HepG2 (cell line): Measurements from ENCODE around the gene WDR3. TPM values are rescaled to one million over a fixed set of nuclear protein-coding genes. Genes with fewer than 3 reads are reported as not detected.

Source experiments
- ATAC-seq: fragments of 200-7000 bp; cut with Tn5 transposase; 3 replicates; pipeline ENCODE4 v1.9.1; 2020; ENCODE audit warnings: mild to moderate bottlenecking, moderate library complexity
- Bru-seq: library from RNA; stranded (reverse); fragments of 400-500 nt; gene quantifications from one replicate; lab custom pipeline; 2021; lab: Mats Ljungman, UMichigan
- BruChase-seq, 2 experiments: library from RNA; stranded (reverse); fragments of 400-500 nt; gene quantifications; one replicate each; lab custom pipeline; 2021; lab: Mats Ljungman, UMichigan
- BruUV-seq: library from RNA; stranded (reverse); fragments of 400-500 nt; replicated peaks from 2 replicates; lab custom pipeline; 2021; lab: Mats Ljungman, UMichigan
- CTCF ChIA-PET: fragments of 300-600 bp; formaldehyde crosslinking; extraction: SDS; loops from one replicate; lab custom pipeline; 2021; ENCODE audit warnings: low total read pairs, inconsistent platforms, low intra/inter-chr PET ratio; lab: Yijun Ruan, JAX
- POLR2A ChIA-PET: fragments of 350-600 bp; sonication (Branson Sonifier 250); formaldehyde crosslinking; loops from one replicate; lab custom pipeline; 2020; ENCODE audit warnings: antibody characterized with exemption, inconsistent platforms; lab: Yijun Ruan, JAX
- DNase-seq: peaks from one replicate; pipeline ENCODE4 v3.0.0-alpha.2; 2015; ENCODE audit warnings: low spot score
- FAIRE-seq: peaks from 3 replicates; lab custom pipeline; 2011; peaks lifted over from hg19 to GRCh38; lab: Jason Lieb, UNC
- H2AFZ ChIP-seq: one replicate; pipeline ENCODE4 v1.6.1; 2011; ENCODE audit warnings: low read length, inconsistent platforms
- H3K27ac ChIP-seq: fragments of 300-600 bp; 3 replicates; pipeline ENCODE4 v1.8.0; 2011; ENCODE audit warnings: mixed run types, mild to moderate bottlenecking, mixed read lengths, low read length, inconsistent platforms; ENCODE audit not compliant: insufficient read depth; ENCODE audit errors: extremely low read length
- H3K27me3 ChIP-seq, 2 experiments: fragments of 200-600 bp in 1 of 2; 2 replicates in 1 of 2; 3 replicates in 1 of 2; pipeline versions ENCODE4 v1.6.0 to v1.8.0; 2011; ENCODE audit warnings: low read length in 2 of 2, mild to moderate bottlenecking in 2 of 2, moderate library complexity in 2 of 2, inconsistent platforms in 1 of 2; ENCODE audit not compliant: insufficient read depth in 2 of 2, control insufficient read depth in 1 of 2
- H3K36me3 ChIP-seq, 2 experiments: fragments of 200-600 bp in 1 of 2; replicated peaks in 1 of 2; 2 replicates in 1 of 2; 3 replicates in 1 of 2; pipeline versions ENCODE4 v1.5.1 to v1.8.0; 2011; ENCODE audit warnings: low read length in 2 of 2, inconsistent platforms in 1 of 2; ENCODE audit not compliant: insufficient read depth in 2 of 2, control insufficient read depth in 1 of 2
- H3K4me1 ChIP-seq: 2 replicates; pipeline ENCODE4 v1.5.1; 2012; ENCODE audit warnings: low read length, inconsistent platforms; ENCODE audit not compliant: insufficient read depth
- H3K4me2 ChIP-seq: 2 replicates; pipeline ENCODE4 v1.6.0; 2011; ENCODE audit warnings: low read depth, low read length, inconsistent platforms
- H3K4me3 ChIP-seq, 3 experiments: fragments of 200-600 bp in 1 of 3; sonication (generic), shearing (Covaris generic) in 1 of 3; replicated peaks in 1 of 3; 2 replicates each; pipeline ENCODE4 v1.5.1; 2011 to 2016; ENCODE audit warnings: low read length in 3 of 3, inconsistent platforms in 2 of 3, low read depth in 2 of 3, mild to moderate bottlenecking in 2 of 3, control low read depth in 1 of 3, mixed read lengths in 1 of 3; ENCODE audit not compliant: insufficient read depth in 1 of 3
- H3K79me2 ChIP-seq: one replicate; pipeline ENCODE4 v1.6.1; 2011; ENCODE audit warnings: low read length, inconsistent platforms; ENCODE audit not compliant: insufficient read depth
- H3K9ac ChIP-seq: 2 replicates; pipeline ENCODE4 v1.6.0; 2011; ENCODE audit warnings: mild to moderate bottlenecking, low read depth, low read length, inconsistent platforms; ENCODE audit not compliant: insufficient read depth
- H3K9me3 ChIP-seq: 2 replicates; pipeline ENCODE4 v1.5.1; 2012; ENCODE audit warnings: mild to moderate bottlenecking, low read length
- H4K20me1 ChIP-seq: 2 replicates; pipeline ENCODE4 v1.6.0; 2011; ENCODE audit warnings: inconsistent platforms, mild to moderate bottlenecking, low read length, moderate library complexity; ENCODE audit not compliant: insufficient read depth
- AHR ChIP-seq: IDR thresholded peaks from 2 replicates; pipeline ENCODE4 v1.6.1; 2018; ENCODE audit warnings: missing genetic modification reagents, missing compliant biosample characterization
- GLI4 ChIP-seq: sonication (generic); formaldehyde crosslinking; IDR thresholded peaks from 2 replicates; pipeline ENCODE4 v1.5.1; 2020; ENCODE audit warnings: missing genetic modification reagents, mild to moderate bottlenecking, moderate library complexity, borderline replicate concordance
- KLF15 ChIP-seq: sonication (generic); formaldehyde crosslinking; IDR thresholded peaks from 2 replicates; pipeline ENCODE4 v1.8.1; 2023; ENCODE audit warnings: borderline replicate concordance, mild to moderate bottlenecking, inconsistent platforms, missing genetic modification reagents, mixed read lengths
- MEF2D ChIP-seq: sonication (generic); formaldehyde crosslinking; IDR thresholded peaks from 2 replicates; pipeline ENCODE4 v1.5.1; 2020; ENCODE audit warnings: mild to moderate bottlenecking, missing genetic modification reagents
- RARG ChIP-seq: sonication (generic); formaldehyde crosslinking; IDR thresholded peaks from 2 replicates; pipeline ENCODE4 v1.4.0; 2020; ENCODE audit warnings: low read depth, mild to moderate bottlenecking, missing genetic modification reagents
- THAP11 ChIP-seq: IDR thresholded peaks from 2 replicates; pipeline ENCODE4 v1.6.1; 2016; ENCODE audit warnings: missing biosample characterization, missing genetic modification reagents
- ZBTB14 ChIP-seq: sonication (generic); formaldehyde crosslinking; IDR thresholded peaks from 2 replicates; pipeline ENCODE4 v1.4.0; 2020; ENCODE audit warnings: missing genetic modification reagents
- ZMYM3 ChIP-seq: sonication (generic); formaldehyde crosslinking; IDR thresholded peaks from 2 replicates; pipeline ENCODE4 v1.5.1; 2020; ENCODE audit warnings: mild to moderate bottlenecking, missing genetic modification reagents
- ZNF33A ChIP-seq: sonication (generic); formaldehyde crosslinking; IDR thresholded peaks from 2 replicates; pipeline ENCODE4 v1.5.1; 2020; ENCODE audit warnings: missing genetic modification reagents, mild to moderate bottlenecking, moderate library complexity, borderline replicate concordance
- ZNF484 ChIP-seq: sonication (generic); formaldehyde crosslinking; IDR thresholded peaks from 2 replicates; pipeline ENCODE4 v1.5.1; 2020; ENCODE audit warnings: mild to moderate bottlenecking, low read depth, missing genetic modification reagents, borderline replicate concordance
- ZNF747 ChIP-seq: sonication (generic); formaldehyde crosslinking; IDR thresholded peaks from 2 replicates; pipeline ENCODE4 v1.8.1; 2023; ENCODE audit warnings: missing genetic modification reagents, mild to moderate bottlenecking, borderline replicate concordance
- WGBS: methylation state at CpG from one replicate; pipeline ENCODE4 v1.1.6; 2017; ENCODE audit warnings: low lambda C conversion rate; 5-methylcytosine and 5-hydroxymethylcytosine counted together
- in situ Hi-C: cut with HindIII; loops from 2 replicates; pipeline ENCODE4 v1.10.0; 2017; ENCODE audit warnings: low pct_unique_long_range_greater_than_20kb; ENCODE audit not compliant: extremely low pct_ligation_motif_present
- intact Hi-C: fragments of 100-400 bp; cut with micrococcal nuclease; formaldehyde crosslinking; loops from one replicate; pipeline ENCODE4 v1.10.0; 2022; ENCODE audit not compliant: unreplicated experiment
- long read RNA-seq, 2 experiments: library from RNA in 1 of 2; library from polyadenylated mRNA in 1 of 2; stranded (forward) in 1 of 2; unstranded in 1 of 2; transcript quantifications; one replicate each; pipeline ENCODE4 v2.0.0, GENCODE V29; 2019 to 2022
- polyA minus RNA-seq, 3 experiments: library from RNA; depleted of rRNA, polyadenylated mRNA; stranded (reverse); fragments of >200 nt; gene quantifications; 2 replicates each; pipeline ENCODE4 v1.2.3, GENCODE V29; 2011; ENCODE audit warnings: low replicate concordance in 1 of 3
- polyA plus RNA-seq, 8 experiments: library from polyadenylated mRNA; depleted of rRNA in 3 of 8; stranded (reverse) in 7 of 8; unstranded in 1 of 8; fragments of >200 nt; fragmentation: Illumina TruSeq in 4 of 8; extraction: Trizol in 4 of 8; gene quantifications; 2 replicates each; pipeline versions ENCODE4 v1.2.1 to v1.2.3, GENCODE V29; 2011 to 2016; ENCODE audit warnings: low read depth in 4 of 8, missing spikeins in 1 of 8, mixed read lengths in 1 of 8; ENCODE audit not compliant: insufficient read depth in 1 of 8
- total RNA-seq, 5 experiments: library from RNA; depleted of rRNA; stranded (reverse); fragments of >200 nt; fragmentation: Illumina TruSeq; extraction: Trizol; gene quantifications; 2 replicates each; pipeline ENCODE4 v1.2.3, GENCODE V29; 2016; ENCODE audit warnings: low read depth in 1 of 5

WDR3 gene
- 55.5 and 92.3 TPM in 2 replicates for total RNA-seq (2016; rRNA removed; fragmentation: Illumina TruSeq; extraction: Trizol)
- 1.2 and 1.9 TPM in 2 replicates for total RNA-seq (2016; cell fraction: cytosol; rRNA removed; fragmentation: Illumina TruSeq; extraction: Trizol; ENCODE audit: low read depth)
- total RNA-seq (2016; cell fraction: insoluble cytoplasmic fraction; rRNA removed; fragmentation: Illumina TruSeq; extraction: Trizol) = 57.3 and 87.1 TPM in 2 replicates
- 7.7 and 8.9 TPM in 2 replicates for total RNA-seq (2016; cell fraction: membrane; rRNA removed; fragmentation: Illumina TruSeq; extraction: Trizol)
- total RNA-seq (2016; cell fraction: nucleus; rRNA removed; fragmentation: Illumina TruSeq; extraction: Trizol) = 38.5 and 39.2 TPM in 2 replicates
- 15.9 and 18.0 TPM in 2 replicates for polyA plus RNA-seq (2011; rRNA removed)
- 9.4 and 16.2 TPM in 2 replicates for polyA plus RNA-seq (2011; cell fraction: cytosol; rRNA removed)
- 11.6 and 12.6 TPM in 2 replicates for polyA plus RNA-seq (2011; cell fraction: nucleus; rRNA removed)
- 22.5 and 23.5 TPM in 2 replicates for polyA plus RNA-seq (2012)
- 0.53 and 0.67 TPM in 2 replicates for polyA plus RNA-seq (2016; cell fraction: cytosol; fragmentation: Illumina TruSeq; extraction: Trizol; ENCODE audit: low read depth)
- polyA plus RNA-seq (2016; cell fraction: insoluble cytoplasmic fraction; fragmentation: Illumina TruSeq; extraction: Trizol; ENCODE audit: low read depth) = 43.1 and 44.3 TPM in 2 replicates
- 1.5 and 2.5 TPM in 2 replicates for polyA plus RNA-seq (2016; cell fraction: membrane; fragmentation: Illumina TruSeq; extraction: Trizol; ENCODE audit: low read depth)
- polyA plus RNA-seq (2016; cell fraction: nucleus; fragmentation: Illumina TruSeq; extraction: Trizol; ENCODE audit: insufficient read depth, low read depth) = 18.7 and 19.6 TPM in 2 replicates
- 26.3 and 77.1 TPM in 2 replicates for polyA minus RNA-seq (2011; rRNA and poly(A)+ RNA removed; ENCODE audit: low replicate concordance)
- polyA minus RNA-seq (2011; cell fraction: cytosol; rRNA and poly(A)+ RNA removed) = 20.9 and 25.4 TPM in 2 replicates
- 24.6 and 26.6 TPM in 2 replicates for polyA minus RNA-seq (2011; cell fraction: nucleus; rRNA and poly(A)+ RNA removed)
- Bru-seq, nascent RNA = percentile 78 among the genes with signal in this experiment
- percentile 79 among the genes with signal in this experiment for BruChase-seq, experiment 1, labeled RNA remaining after a 6-hour chase
- BruChase-seq, experiment 2, labeled RNA remaining after a 2-hour chase = percentile 79 among the genes with signal in this experiment
- long read RNA-seq, experiment 1, full-length matches to known transcripts = 3 of 17 reads
- long read RNA-seq, experiment 1, partial matches to known transcripts = 7 of 17 reads
- long read RNA-seq, experiment 1, other reads (novel, unspliced or antisense) = 7 of 17 reads
- long read RNA-seq, experiment 2, full-length matches to known transcripts = 4 of 50 reads
- long read RNA-seq, experiment 2, partial matches to known transcripts = 34 of 50 reads
- long read RNA-seq, experiment 2, other reads (novel, unspliced or antisense) = 12 of 50 reads

DNA sequence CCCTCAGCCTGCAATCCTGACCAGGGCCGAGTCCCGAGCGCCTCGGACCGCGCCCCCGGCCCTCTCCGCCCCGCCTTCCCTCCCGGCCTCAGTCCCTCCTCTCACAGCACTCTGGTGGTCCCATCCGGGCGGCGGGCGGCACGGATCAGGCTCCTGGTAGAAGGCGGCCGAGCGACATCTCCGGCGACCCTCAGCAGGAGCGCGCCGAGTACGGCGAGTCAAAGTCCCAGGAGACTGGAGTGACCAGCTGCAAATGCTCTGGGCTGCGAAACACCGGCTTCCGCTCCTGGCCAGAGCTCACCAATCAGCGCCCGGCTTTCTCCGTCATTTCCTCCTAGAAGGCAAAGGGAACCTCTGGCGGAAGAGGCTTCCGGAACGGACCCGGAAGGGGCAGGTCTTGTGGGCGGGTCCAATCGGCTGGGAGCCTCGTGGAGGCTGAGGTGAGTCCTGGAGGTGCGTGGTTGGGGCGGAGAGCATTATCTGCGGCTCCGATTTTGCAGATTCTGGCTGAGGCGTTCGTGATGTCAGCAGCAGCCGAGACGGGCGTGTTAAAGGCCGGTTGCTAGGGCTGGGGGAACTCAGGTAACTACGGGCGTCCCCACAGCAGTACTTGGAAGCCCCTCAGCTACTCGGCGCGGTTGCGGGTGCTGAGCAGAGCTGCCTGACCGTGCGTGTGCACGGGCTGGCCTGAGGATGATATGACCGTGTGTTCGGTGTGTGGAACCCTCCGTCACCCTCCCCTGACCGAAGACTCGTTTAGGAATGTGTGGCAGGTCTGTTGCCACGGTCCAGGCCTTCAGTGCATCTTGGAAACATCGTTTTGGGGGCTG is at the start of gene WDR3, which contains the start of gene GDAP2:
Gene WDR3 (plus strand): TSS at position 397 of the 830 bp plus-strand sequence. CDS start 3,581 bp downstream, outside the sequence.
Gene GDAP2 (minus strand): TSS at position 279 of the 830 bp plus-strand sequence. CDS start 9,264 bp downstream, outside the sequence.
- Histone ChIP-seq H3K9ac (peak within 1 kb of the TSS; percentile 88), H3K9me3 (no peaks in the 10 kb centered on the region), H3K4me2 (peak within 1 kb of the TSS; percentile 90), H3K27me3 (no peaks in the 10 kb centered on the region; a peak in 1 of 5 replicates), H3K27ac (peak within 1 kb of the TSS; percentile 77), H3K79me2 (peaks cover 77% of the 10 kb centered on the region), H3K36me3 (peaks cover 2 to 14% of the 10 kb centered on the region in 2 experiments; a peak in 2 of 5 replicates), H4K20me1 (peaks cover 3% of the 10 kb centered on the region; the same call in 1 of the 2 replicates), H3K4me3 (peak within 1 kb of the TSS; percentile 81 to 98 (median 94)), H2AFZ (peak within 1 kb of the TSS; percentile 77), H3K4me1 (peaks cover 48% of the 10 kb centered on the region)
- intact Hi-C loops (no loop called here), in situ Hi-C loops (no loop called here)
- WGBS = 0% methylated on average over 21 of the region's 64 CpGs
- ChIA-PET CTCF (no interaction called here), POLR2A (interaction anchor here (0.6 to 1.6 kb wide), 3 partner anchors 13 to 108 kb away, joined by 3 to 9 read pairs (median 5); no protein-coding TSS in a partner anchor)
- peak; percentile 96 for DNase-seq
- peak; percentile 75 for FAIRE-seq
- BruUV-seq = no TSS peak
- ATAC-seq = peak; percentile 97
- no peak for TF ChIP-seq AHR (CRISPR knock-in tag)
- TF ChIP-seq RARG (CRISPR knock-in tag) = no peak
- peak; percentile 43; the same call in 1 of the 2 replicates for TF ChIP-seq ZNF747 (CRISPR knock-in tag)
- no peak for TF ChIP-seq MEF2D (CRISPR knock-in tag)
- peak; percentile 88 for TF ChIP-seq THAP11 (CRISPR knock-in tag)
- TF ChIP-seq ZNF484 (CRISPR knock-in tag) = no peak
- no peak for TF ChIP-seq KLF15 (CRISPR knock-in tag)
- peak; percentile 28; the same call in 1 of the 2 replicates for TF ChIP-seq ZMYM3 (CRISPR knock-in tag)
- 0 out of 2 replicates have a peak, but pooled peaks have one; percentile 45 for TF ChIP-seq ZNF33A (CRISPR knock-in tag)
- peak; percentile 72; the same call in 1 of the 2 replicates for TF ChIP-seq GLI4
- TF ChIP-seq ZBTB14 = 0 out of 2 replicates have a peak, but pooled peaks have one; percentile 27
